Stimulated activated CD4-positive, alpha-beta T cell treated with anti-CD3 and anti-CD28 coated beads, TNF-alpha, amount 100 ng/mL, for 1 hour (primary cell): ENCODE measurements around the gene PXK.
"Not testable (repeated sequence)": the region's sequence is repeated elsewhere in the genome, so short reads cannot be mapped to it uniquely, and the experiment has no call there.

ENCODE experiments used
- DNase-seq, 3 donors: peaks; one replicate each; pipeline ENCODE4 v3.0.0-alpha.2; 2020; ENCODE audit warnings: low read depth in 3 of 3, low spot score in 1 of 3

Gene PXK

GRCh38 chr3:58323529-58324390 is 8.9 kb upstream of the PXK start:
- DNase-seq = no peak

GRCh38 chr3:58324391-58325390 is 8.0 kb upstream of the PXK start:
- no peak for DNase-seq

- no peak for DNase-seq
Measured at GRCh38 chr3:58325525-58325992, 7.1 kb upstream of the PXK start.

- no peak for DNase-seq
Measured at GRCh38 chr3:58326267-58326900, 6.3 kb upstream of the PXK start.

- no peak for DNase-seq
Measured at GRCh38 chr3:58329150-58329921, 3.4 kb upstream of the PXK start.

- DNase-seq = no peak
Measured at GRCh38 chr3:58329922-58330413, 2.7 kb upstream of the PXK start.

- no peak for DNase-seq
Measured at GRCh38 chr3:58331593-58332152, 1.0 kb upstream of the PXK start.

- DNase-seq = peak in 1 of 3 donors; percentile 27
Measured at GRCh38 chr3:58333206-58334012, 717 bp downstream of the PXK start.

- DNase-seq = no peak
Measured at GRCh38 chr3:58334013-58334321, 1.3 kb downstream of the PXK start.

- no peak for DNase-seq
Measured at GRCh38 chr3:58334506-58334884, 1.8 kb downstream of the PXK start.

- no peak for DNase-seq
Measured at GRCh38 chr3:58335652-58335947, 2.9 kb downstream of the PXK start.

- no peak for DNase-seq
Measured at GRCh38 chr3:58336135-58336882, 3.6 kb downstream of the PXK start.

- no peak for DNase-seq
Measured at GRCh38 chr3:58337190-58337589, 4.5 kb downstream of the PXK start.

- not testable (repeated sequence) for DNase-seq
Measured at GRCh38 chr3:58339146-58339545, 6.5 kb downstream of the PXK start.

GRCh38 chr3:58340594-58341244 is 8.0 kb downstream of the PXK start:
- DNase-seq = no peak

- no peak for DNase-seq
Measured at GRCh38 chr3:58341376-58341775, 8.7 kb downstream of the PXK start.

- DNase-seq = no peak
Measured at GRCh38 chr3:58342676-58343075, 10.0 kb downstream of the PXK start.

- no peak for DNase-seq
Measured at GRCh38 chr3:58345457-58345856, 12.8 kb downstream of the PXK start.
